Inferior parietal cortex (tissue), 1 donor: ENCODE measurements around the gene CFAP73.
A peak's percentile ranks its signal among the peaks of the same experiment; 100 is the strongest.
"Not testable (repeated sequence)": the region's sequence is repeated elsewhere in the genome, so short reads cannot be mapped to it uniquely, and the experiment has no call there.

Experiments
- DNase-seq: peaks from one replicate; pipeline ENCODE4 v3.0.0-alpha.2; 2016; ENCODE audit errors: extremely low spot score

Gene CFAP73

DNA sequence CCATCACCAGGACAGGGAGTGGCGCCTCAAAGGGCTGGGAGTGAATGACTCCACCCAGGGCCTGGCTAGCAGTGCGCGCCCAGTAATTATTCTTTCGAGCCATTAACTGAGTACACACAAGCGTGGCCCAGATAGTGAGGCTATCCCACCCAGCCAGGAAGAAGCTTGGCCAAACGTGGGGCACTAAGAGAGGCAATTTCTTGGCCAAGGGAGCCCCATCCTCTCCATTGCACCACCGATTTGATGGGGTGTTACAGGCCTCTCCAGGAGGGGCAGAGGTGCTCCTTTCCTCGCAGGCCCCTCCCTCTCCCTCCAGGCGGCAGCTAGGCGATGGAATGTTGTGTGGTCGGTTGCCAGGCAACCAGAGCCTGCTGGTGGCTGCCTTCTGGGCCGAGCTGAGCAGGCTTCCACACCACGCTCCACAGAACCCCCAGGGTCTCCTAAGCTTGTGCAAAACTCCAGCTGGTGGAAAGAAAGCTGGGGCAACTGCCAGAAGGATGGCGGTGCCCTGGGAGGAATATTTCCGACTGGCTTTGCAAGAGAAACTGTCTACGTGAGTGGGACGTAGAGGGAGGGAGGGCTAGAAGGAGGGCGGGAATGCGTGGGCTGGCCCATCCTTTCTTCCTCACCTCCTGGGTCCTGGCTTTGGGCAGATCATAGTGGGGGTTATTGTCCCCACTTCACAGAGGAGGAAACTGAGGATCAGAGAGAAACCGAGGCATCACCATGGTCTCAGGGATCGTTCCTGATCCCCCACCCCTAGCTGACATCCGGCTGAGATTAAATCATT is at the start of gene CFAP73:
TSS of gene CFAP73 (plus strand) at position 364 of the 790 bp plus-strand sequence. CDS start at position 498, 134 bp downstream.
- peak; percentile 64 for DNase-seq

DNA sequence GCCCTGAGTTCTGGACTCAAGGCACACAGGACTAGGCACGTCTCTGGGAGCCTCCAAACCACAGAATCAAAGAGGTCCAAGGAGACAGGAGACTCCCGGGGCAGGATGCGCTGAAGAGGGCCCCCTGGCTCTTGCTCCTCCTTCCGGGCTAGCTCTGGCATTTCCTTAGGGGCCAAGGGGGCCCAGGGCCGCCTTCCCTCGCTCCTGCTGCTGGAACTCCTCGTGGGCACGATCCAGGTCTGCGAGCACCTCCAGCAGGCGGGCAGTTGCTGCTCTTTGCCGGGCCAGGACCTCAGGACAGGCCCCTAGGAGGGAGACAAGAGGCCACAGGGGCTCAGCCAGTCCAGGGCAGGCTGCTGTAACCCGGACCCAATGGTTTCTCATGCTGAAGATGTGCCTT is 49.8 kb upstream of the CFAP73 start:
- no peak for DNase-seq

DNA sequence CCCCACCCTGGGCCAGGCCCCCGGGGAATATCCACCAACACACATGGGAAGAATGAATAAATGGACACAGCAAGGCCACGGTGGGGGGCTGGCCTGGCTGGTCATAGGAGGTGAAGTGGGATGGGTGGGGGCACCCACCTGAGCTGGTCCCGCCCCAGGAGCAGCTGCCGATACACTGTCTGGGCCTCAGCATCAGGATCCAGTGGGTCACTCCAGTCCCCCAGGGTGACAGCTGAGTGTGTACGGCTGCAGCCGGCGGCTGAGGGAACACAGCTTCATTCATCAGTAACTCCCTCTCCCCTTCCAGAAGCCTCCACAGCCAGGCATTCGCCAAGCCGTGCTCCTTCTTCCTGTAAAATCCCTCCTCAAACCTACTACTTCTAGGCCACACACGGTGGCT is 47.8 kb upstream of the CFAP73 start:
- DNase-seq = no peak

DNA sequence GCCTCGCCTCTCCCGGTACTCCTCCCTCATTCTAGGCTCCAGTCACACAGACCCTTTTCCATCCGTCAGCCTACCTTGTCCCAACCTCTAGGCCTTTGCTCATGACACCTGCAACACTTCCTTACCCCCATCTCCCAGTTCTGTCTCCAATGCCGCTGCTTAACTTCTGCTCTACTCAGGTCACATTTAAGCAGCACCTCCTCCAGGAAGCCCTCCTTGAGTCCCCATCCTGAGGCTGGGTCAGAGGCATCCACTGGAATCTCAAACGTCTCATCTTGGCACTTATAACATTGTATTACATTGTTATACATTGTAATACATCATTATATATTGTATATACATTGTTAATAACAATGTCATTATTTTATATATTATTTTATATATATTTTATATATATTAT is 46.7 kb upstream of the CFAP73 start:
- no peak for DNase-seq

DNA sequence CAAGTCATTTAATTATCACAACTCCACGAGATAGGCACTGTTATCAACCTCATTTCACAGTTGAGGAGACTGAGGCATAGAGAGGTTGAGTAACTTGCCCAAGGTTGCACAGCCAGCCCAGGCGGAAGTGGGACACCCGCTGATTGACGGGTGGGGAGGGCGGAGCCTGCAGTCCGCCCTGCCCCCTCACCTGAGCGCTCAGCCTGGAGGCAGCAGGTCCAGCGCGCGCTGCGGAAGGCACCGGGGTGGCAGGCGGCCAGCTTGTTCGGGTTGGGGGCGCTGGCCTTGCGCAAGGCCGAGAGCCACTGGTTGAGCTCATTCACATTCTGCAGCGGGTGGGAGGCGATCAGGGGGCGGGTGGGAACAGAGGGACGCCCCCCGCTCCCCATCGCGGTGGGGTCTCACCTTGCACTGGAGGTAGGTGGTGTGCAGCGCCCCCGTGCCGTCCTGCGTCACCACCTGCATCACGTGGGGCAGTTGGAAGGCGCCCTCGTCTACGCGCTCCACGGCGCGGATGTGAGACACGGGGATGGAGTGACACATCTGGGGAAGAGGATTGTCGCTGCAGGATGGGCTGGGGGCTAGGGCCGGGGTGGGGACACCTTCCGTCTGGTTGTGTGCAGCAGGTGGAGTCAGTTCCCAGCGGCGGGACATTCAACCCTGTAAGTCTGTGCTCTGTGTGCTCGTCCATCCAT is 45.6 kb upstream of the CFAP73 start:
- DNase-seq = no peak

DNA sequence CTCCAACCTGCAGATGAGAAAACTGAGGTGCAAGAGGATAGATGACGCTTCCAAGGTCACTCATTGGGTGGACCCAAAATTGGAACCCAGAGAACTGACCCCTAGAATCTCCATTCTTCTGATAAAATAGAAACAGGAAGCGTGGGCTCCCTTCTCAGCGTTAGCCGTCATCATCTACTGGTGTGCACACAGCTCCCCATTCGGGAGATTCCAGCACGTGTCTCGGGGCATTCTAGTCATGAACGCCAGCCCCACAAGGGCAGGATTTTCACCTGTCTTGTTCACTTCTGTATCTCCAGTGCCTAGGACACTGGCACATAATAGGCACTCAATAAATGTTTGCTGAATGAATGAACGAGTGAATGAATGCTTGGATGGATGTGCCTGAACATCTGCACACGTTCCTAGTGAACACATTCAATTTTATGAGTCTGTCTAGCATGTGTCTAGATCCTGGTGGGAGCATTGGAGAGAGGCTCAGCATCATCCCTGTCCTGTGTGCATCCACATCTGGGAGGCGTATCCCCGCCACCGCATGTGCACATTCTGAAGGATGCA is 44.5 kb upstream of the CFAP73 start:
- DNase-seq = no peak

DNA sequence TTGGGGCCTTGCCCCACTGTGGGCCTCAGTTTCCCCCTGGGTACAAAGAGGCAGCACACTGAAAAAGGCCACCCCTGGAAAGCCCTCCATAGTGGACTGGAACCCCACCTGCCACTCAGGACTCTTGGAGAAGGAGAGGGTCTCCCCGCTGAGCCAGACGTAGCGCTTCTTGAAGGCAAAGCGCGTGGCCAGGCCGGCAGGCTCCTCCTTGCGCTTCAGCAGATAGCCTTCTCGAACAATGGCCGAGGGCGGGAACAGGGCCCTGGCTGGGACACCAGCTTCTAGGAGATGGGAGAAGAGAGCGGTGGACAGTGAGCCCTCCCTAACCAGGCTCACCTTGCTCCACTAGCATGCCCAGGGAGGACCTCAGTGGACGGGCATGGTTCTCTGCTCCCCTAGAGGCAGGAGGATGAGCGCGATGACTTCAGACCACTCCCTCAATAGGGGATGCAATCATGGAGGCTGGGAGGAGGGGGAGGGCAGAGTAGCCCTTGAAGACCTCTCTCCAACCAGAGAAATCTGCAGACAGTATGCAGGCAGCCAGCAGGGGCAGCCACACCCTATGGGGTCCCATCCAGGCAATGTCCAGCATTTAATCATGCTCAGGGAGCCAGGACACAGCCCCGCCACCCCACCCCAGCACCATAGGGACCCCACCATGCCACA is 43.8 kb upstream of the CFAP73 start:
- no peak for DNase-seq

DNA sequence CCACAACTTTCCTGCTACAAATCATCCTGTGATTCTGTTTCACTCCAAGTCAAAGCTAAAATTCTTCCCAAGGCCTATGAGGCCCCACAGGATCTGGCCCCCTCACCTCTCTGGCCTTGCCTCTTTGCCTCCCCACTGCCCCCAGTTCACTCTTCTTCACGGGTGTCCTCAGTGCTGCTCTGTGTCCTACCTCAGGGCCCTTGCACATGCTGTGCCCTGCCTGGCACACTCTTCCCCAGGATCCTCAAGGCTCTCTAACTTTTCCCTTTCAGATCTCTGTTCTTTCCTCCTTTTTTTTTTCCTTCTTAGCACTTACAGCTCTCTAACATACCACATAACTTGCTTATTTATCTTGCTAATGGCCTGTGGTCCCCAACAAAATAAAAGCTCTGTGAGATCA is 43.2 kb upstream of the CFAP73 start:
- DNase-seq = no peak

DNA sequence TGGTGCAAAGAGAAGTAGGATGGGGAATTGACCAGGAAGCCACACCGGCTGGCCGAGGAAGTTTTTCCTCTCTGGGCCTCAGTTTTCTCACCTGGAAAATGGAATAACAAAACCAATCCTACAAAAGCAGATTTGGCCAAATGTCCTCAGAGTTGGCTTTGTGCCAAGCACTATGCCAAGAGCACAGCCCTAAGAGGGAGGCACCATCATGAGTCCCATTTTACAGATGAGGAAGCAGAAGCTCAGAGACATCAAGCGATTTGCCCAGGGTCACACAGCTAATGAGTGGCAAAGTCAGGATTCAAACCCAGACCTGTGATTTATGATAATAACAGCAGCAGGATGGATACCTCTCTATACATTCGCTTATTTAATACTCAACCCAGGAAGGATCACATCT is 41.2 kb upstream of the CFAP73 start:
- DNase-seq = no peak

DNA sequence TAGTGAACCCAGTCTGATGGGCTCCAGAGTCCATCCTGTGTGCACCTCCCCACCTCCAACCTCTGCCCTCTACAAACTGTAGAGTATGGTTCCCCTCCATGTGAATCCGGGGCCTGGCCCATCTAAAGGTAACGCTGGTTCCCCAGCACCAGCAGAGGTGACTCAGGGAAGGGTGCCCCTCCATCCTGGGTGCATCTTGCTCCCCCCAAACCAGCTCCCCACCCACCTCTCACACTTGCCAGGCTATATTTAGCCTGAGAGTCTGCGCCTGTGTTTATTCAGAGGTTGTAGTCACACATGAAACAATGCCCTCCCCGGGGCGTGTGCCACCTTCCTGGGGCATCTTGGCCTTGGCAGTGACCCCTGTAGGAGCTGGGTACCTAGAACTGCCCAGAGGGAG is 40.2 kb upstream of the CFAP73 start:
- DNase-seq = no peak

DNA sequence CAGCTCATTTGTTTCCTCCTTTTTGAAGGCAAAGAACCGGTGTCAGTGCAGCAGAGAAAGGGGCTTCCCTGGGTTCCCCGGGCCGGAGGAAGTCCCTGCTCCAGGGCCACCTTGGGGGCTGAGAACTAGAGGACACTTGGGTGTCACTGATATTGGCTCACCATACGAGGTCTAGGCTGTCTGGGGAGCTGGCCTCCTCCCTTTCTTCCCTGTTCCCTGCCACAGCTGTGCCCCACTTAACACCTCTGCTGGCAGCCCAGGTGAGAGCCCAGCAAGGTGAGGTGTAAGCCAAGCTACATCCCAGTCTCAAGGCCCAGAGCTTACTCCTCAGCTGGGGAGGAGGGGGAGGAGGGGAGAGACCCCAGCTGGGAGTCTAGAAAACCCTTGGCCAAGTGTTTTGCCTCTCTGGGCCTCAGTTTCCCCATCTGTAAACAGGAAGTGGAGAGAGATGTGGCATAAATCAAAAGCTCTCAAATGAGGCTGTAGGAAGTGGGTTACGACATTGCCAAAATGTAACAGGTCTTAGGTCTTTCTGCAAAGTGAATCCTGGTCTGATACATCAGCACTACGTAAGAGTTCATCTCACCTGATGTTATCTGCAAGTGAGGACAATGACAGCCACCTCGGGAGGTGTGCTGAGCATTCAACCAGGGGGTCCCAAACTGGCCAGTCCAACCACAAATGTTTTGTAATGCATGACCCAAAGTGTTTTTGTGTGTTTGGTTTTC is 39.5 kb upstream of the CFAP73 start:
- DNase-seq = no peak

DNA sequence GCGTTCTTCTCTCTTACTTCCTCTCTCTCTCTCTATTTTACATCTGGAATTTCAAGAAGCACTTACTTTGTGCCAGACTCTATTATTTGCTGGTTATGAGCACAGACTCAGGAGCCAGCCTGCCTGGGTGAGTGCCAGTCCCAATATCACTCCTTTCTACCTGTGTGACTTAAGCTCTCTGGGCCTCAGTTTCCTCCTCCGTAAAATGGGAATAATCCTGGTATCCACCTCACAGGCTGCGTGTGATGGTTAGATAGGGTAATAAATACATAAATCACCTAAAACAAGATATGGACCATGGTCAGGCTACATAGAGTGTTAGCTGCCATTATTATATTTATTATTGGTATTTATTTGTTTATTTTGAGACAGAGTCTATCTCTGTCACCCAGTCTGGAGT is 38.3 kb upstream of the CFAP73 start:
- DNase-seq = no peak

DNA sequence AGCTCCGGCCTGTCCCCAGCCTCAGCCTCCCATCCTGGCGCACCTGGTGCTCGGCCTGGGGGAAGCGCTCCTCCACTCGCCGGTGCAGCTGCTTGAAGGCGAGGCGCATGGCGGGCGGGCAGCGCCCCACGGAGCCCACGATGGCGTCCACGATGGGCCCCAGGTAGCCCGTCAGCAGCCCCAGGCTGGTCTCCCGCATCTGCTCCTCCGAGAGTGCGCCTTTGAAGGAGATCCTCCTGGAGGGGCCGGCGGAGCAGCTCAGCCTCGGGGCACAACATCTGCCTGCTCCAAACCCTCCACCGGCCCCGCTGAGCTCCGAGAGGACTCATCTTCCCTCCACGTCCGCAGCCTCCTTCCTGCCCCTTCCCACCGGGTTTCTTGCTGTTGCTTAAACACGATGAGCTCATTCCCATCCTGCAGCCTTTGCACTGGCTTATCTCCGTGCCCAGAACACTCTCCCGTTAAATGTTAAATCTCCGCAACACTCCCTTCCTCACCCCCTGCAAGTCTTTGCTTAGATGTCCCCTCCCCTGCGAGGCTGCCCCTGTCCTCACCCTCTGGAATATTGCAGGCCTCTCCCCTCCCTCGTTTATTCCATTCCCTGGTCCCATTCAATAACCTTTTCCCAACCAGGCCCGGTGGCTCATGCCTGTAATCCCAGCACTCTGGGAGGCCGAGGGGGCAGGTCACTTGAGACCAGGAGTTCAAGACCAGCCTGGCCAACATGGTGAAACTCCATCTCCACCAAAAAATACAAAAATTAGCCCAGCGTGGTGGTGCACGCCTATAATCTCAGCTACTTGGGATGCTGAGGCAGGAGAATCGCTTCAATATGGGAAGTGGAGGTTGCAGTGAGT is 37.3 kb upstream of the CFAP73 start:
- no peak for DNase-seq

DNA sequence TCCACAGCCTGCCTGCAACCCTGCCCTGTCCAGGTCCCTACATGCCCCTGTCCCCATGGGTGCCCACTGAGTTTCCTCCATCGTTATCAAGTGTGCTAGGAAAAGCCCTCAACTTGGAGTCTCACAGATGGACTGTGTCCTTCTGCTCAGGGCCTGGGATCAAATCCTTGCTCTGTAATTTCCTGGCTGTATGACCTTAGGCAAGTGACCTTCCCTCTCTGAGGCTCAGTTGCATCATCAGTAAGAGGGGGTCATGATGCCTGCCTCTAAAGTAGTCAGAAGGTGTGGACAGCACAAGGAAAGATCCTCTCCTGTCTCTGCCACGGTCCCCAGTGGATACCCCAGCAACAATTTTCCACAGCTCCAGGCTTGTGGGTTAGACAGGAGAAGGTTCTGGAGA is 36.1 kb upstream of the CFAP73 start:
- no peak for DNase-seq

DNA sequence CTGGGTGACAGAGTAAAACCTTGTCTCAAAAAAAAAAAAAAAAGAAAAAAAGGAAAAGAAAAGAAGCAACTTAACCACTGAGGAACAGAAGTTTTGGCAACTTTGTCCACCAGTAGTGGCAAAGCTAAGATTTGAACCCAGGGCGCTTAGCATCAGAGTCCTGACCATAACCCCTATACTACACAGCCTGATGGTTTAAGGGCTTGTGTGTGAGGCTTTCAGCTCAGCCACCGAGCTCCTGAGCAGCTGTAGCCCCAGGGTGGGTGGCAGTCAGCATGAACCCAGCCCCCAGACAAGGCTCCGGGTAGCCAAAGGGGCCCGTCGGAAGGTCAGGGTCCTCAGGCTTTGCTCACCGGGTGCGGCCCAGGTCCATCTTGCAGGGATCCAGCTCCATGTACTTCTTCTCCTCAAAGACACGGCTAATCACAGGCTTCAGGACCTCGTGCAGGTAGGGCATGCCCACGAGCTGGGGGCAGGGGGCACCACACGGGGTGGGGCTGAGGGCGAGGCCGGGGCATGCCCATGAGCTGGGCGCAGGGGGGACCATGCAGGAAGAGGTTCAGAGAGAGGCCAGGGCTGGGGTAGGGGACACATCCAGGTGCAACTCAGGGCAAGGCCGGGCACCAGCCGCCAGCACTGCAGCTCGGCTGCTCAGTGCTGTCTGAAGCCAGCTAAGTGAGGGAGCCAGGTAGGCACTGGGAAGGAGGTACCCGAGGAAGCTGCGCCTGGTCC is 34.9 kb upstream of the CFAP73 start:
- DNase-seq = no peak

DNA sequence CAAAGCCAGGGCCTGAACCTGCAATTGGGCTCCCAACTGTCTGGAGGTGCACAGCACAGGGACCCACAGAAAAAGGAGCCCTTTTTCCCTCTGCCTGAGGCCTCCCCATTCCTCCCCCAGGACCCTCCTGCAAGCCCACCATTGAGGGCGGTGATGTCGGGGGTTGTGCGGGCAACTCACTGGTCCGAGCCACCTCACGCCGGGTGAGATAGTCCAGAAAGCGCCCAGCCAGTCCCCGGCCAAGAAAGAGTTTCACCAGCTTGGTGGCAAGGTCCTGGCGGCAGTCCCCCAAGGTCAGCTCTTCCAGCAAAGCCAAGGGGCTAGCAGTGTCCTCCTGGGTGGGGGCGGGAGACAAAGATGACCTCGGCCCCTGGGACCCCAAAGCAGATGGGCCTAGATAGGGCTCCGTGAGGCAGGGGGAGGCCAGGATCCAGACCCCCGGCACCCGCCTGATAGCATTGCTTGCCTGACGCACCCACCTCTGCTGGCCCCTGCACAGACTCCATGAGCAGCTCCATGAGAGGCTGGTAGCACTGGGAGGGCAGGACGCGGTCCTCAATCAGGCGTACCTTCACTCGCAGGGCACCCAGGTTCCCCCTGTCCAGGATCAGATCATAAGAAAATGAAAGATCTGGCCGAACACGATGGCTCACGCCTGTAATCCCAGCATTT is 33.9 kb upstream of the CFAP73 start:
- no peak for DNase-seq

DNA sequence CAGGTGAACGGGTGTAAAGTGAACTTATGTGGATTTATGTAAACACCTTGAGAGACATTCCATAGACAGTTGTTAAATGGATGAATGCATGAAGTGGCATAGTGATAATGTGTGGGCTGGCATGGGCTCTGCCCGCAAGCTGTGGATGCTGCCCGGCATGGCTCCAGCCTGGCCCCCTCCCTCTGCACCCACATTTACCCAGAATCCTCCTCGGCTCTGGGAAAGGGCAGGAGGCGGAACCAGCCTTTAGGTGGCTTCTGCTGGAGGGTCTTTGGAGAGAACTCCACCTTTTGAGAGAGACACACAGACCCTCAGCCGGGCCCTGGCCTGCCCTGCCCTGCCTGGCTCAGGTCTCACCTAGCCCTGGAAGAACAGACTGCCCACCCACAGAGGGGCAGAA is 32.6 kb upstream of the CFAP73 start:
- DNase-seq = no peak

DNA sequence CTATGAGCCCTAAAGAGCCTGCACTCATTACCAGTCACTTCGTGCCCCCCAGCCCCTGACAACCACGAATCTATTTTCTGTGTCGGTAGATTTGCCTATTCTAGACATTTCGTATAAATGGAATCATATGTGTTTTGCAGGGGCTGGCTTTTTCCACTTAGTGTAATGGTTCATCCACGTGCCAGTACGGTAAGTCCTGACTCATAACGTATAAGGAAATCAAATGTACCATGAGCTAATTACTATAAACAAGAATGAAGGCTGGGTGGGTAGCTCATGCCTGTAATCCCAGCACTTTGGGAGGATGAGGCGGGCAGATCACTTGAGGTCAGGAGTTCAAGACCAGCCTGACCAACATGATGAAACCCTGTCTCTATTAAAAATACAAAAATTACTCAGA is 31.8 kb upstream of the CFAP73 start:
- not testable (repeated sequence) for DNase-seq

DNA sequence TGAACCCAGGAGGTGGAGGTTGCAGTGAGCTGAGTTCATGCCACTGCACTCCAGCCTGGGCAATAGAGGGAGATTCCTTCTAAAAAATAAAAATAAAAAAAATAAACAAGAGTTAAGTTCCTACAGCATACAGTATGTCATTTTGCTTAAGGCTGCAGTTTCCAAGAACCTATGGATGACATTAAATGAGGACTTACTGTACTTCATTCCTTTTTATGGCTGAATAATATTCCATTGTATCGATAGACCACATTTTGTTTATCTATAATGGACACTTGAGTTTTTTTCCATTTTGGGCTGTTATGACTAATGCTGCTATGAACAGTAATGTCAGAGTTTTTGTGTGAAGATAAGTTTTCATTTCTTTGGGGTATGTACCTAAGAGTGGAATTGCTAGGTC is 31.4 kb upstream of the CFAP73 start:
- no peak for DNase-seq
